Measurements from ENCODE around the gene AARS2. TPM values are rescaled to one million over a fixed set of nuclear protein-coding genes. Genes with fewer than 3 reads are reported as not detected.
A peak's percentile ranks its signal among the peaks of the same experiment; 100 is the strongest.

The AARS2 gene
- total RNA-seq, 1 experiment from 2014 or later: 28.9 TPM

- 0 out of 2 replicates have a peak, but pooled peaks have one; percentile 18 for TF ChIP-seq ZNF532 (CRISPR knock-in tag; IDR thresholded peaks at IDR 0.05; ENCODE audit: borderline replicate concordance)
- no peak for TF ChIP-seq CTCF (IDR thresholded peaks at IDR 0.05)
- TF ChIP-seq HMGA2 (CRISPR knock-in tag; IDR thresholded peaks at IDR 0.05): no peak
Observed at GRCh38 chr6:44255871-44256774, 57.0 kb downstream of the AARS2 start (continued).

GRCh38 chr6:44255105-44255808 lies 57.9 kb downstream of the AARS2 start:
- POLR2A ChIA-PET: interaction anchor here (1.0 to 3.7 kb wide), 6 partner anchors 8 to 36 kb away, joined by 3 to 83 read pairs (median 4); partner anchors contain the start of genes HSP90AB1, SLC29A1 and TMEM151B
- peaks cover 34% of the 10 kb centered on the region for H3K4me1 Mint-ChIP-seq
- peak overlapping the region; percentile 61 for H3K27ac Mint-ChIP-seq
- peak overlapping the region; percentile 83 for H3K4me3 Mint-ChIP-seq
- CTCF ChIA-PET: interaction anchor here (1.0 to 4.4 kb wide), 8 partner anchors 11 to 176 kb away, joined by 3 to 76 read pairs (median 6); partner anchors contain the start of gene HSP90AB1
- peaks cover 56% of the 10 kb centered on the region for H3K36me3 Mint-ChIP-seq
- no peaks in the 10 kb centered on the region for H3K9me3 Mint-ChIP-seq
- H3K27me3 Mint-ChIP-seq (ENCODE audit: low read depth): no peaks in the 10 kb centered on the region
- DNase-seq (ENCODE audit: low spot score) (no peak), ATAC-seq (peak; percentile 3)
- peak; percentile 53; the same call in 1 of the 2 replicates for TF ChIP-seq NFATC4 (CRISPR knock-in tag; IDR thresholded peaks at IDR 0.05)
- no peak for TF ChIP-seq NR3C1 (CRISPR knock-in tag; conservative IDR thresholded peaks at IDR 0.05; ENCODE audit: low read depth)
- TF ChIP-seq AR (CRISPR knock-in tag; IDR thresholded peaks at IDR 0.05): peak; percentile 24; the same call in 1 of the 2 replicates
- TF ChIP-seq RELA (CRISPR knock-in tag; IDR thresholded peaks at IDR 0.05; ENCODE audit: borderline replicate concordance): no peak
- TF ChIP-seq ZNF532 (CRISPR knock-in tag; IDR thresholded peaks at IDR 0.05; ENCODE audit: borderline replicate concordance): 0 out of 2 replicates have a peak, but pooled peaks have one; percentile 67
- TF ChIP-seq NR2C2 (CRISPR knock-in tag; IDR thresholded peaks at IDR 0.05): 0 out of 2 replicates have a peak, but pooled peaks have one; percentile 37
- TF ChIP-seq NR1H2 (CRISPR knock-in tag; IDR thresholded peaks at IDR 0.05): no peak
- TF ChIP-seq ZNF671 (CRISPR knock-in tag; IDR thresholded peaks at IDR 0.05): peak; percentile 81; the same call in 1 of the 2 replicates
- 0 out of 2 replicates have a peak, but pooled peaks have one; percentile 36 for TF ChIP-seq EMX1 (CRISPR knock-in tag; IDR thresholded peaks at IDR 0.05)
- TF ChIP-seq ERG (CRISPR knock-in tag; IDR thresholded peaks at IDR 0.05): peak; percentile 39; the same call in 1 of the 2 replicates
- peak; percentile 47 for TF ChIP-seq ZNF425 (CRISPR knock-in tag; conservative IDR thresholded peaks at IDR 0.05)
